Ovary (tissue), 3 donors: ENCODE measurements around the gene CSF2.

Experiments
- CTCF ChIP-seq, 3 donors: fragments of 450-650 bp in 2 of 3; fragments of 200-600 bp in 1 of 3; IDR thresholded peaks; one replicate each; pipeline versions ENCODE4 v1.5.1 to v1.8.0; 2016 to 2022; ENCODE audit warnings: antibody characterized with exemption in 3 of 3, mild to moderate bottlenecking in 1 of 3
- POLR2A ChIP-seq: fragments of 450-650 bp; IDR thresholded peaks from one replicate; pipeline ENCODE4 v1.6.1; 2017; ENCODE audit warnings: antibody characterized with exemption, mild to moderate bottlenecking, moderate library complexity
- donor health status: DM: no; HTN: no; CAD: no.

GRCh38 chr5:132044207-132044606 is 29.4 kb upstream of the CSF2 start:
- TF ChIP-seq POLR2A, result no peak
- no peak for TF ChIP-seq CTCF (IDR thresholded peaks at IDR 0.05)
